ENCODE results near the gene KIF21B.
"Not testable (repeated sequence)": the region's sequence is repeated elsewhere in the genome, so short reads cannot be mapped to it uniquely, and the experiment has no call there.

Gene KIF21B

GRCh38 chr1:200930285-200930684 is 93.2 kb downstream of the KIF21B start:
- DNase-seq = not testable (repeated sequence)

- DNase-seq = no peak
Observed at GRCh38 chr1:200929530-200930278, 93.8 kb downstream of the KIF21B start.

GRCh38 chr1:200925831-200926230 is 97.7 kb downstream of the KIF21B start:
- peak; percentile 38 for DNase-seq

- DNase-seq = no peak
Observed at GRCh38 chr1:200923601-200924000, 99.9 kb downstream of the KIF21B start.

GRCh38 chr1:200922406-200922805 is 101.1 kb downstream of the KIF21B start:
- no peak for DNase-seq

- DNase-seq = no peak
Observed at GRCh38 chr1:200921571-200922110, 101.9 kb downstream of the KIF21B start.

Data from stimulated activated CD4-positive, alpha-beta T cell treated with anti-CD3 and anti-CD28 coated beads, Interleukin-15, amount 100 ng/mL, for 24 hours (primary cell).